Omental fat pad (tissue), 4 donors: ENCODE results near the gene MAP3K4. TPM values are rescaled to one million over a fixed set of nuclear protein-coding genes. Genes with fewer than 3 reads are reported as not detected.
A peak's percentile ranks its signal among the peaks of the same experiment; 100 is the strongest.

ENCODE experiments used
- ATAC-seq: fragments of 150-250 bp; one replicate; pipeline ENCODE4 v1.9.1; 2016; ENCODE audit warnings: mild to moderate bottlenecking, moderate library complexity; ENCODE audit not compliant: low FRiP score
- DNase-seq: peaks from one replicate; pipeline ENCODE4 v3.0.0-alpha.2; 2019; ENCODE audit warnings: low spot score
- CTCF ChIP-seq, 3 donors: fragments of 450-650 bp; IDR thresholded peaks; one replicate each; pipeline ENCODE4 v1.5.1; 2016 to 2017; ENCODE audit warnings: antibody characterized with exemption in 3 of 3, mild to moderate bottlenecking in 3 of 3, moderate library complexity in 2 of 3
- total RNA-seq, 4 donors: library from RNA; depleted of rRNA; stranded (reverse); fragments of >200 nt; gene quantifications; one replicate each; pipeline ENCODE4 v1.1.0, GENCODE V29; 2016

MAP3K4 gene
- total RNA-seq, 4 donors from 2014 or later, result 18.9 to 33.6 (median 25.0) TPM

GRCh38 chr6:160986851-160987250 lies 4.7 kb upstream of the MAP3K4 start:
- no peak for ATAC-seq
- TF ChIP-seq CTCF (IDR thresholded peaks at IDR 0.05), result no peak
- no peak for DNase-seq

GRCh38 chr6:160987265-160987664 lies 4.3 kb upstream of the MAP3K4 start:
- TF ChIP-seq CTCF (IDR thresholded peaks at IDR 0.05), result no peak
- ATAC-seq (no peak), DNase-seq (no peak)

DNA sequence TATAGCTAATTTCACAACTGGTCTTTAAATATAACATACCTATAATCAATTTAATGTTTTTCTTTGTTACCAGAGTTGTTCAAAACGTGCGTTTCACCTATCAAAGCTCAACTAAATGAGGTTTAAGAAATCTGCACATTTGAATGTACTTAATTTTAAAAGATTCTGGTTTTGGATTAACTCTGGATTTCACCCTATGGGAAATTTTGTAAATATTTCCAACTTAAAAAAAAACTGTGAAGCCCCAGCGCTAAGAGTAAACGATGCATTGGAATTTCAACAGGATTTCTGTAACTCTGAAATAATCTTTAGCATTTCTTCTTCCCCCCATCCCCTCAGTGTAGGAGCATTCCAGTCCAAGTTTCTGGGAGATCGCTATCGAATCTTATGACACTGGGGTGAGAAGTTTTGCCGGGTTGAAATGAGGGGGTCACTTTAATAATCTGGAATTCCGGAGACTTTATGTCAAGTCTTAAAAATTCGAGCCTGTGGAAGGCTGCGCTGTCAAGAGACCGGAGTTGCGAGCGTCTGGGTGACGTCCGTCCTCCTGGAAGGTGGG lies 643 bp upstream of the MAP3K4 start:
- TF ChIP-seq CTCF (IDR thresholded peaks at IDR 0.05), result no peak
- ATAC-seq (no peak), DNase-seq (no peak)

GRCh38 chr6:160992061-160992979 lies 751 bp downstream of the MAP3K4 start:
- TF ChIP-seq CTCF (IDR thresholded peaks at IDR 0.05), result no peak
- DNase-seq (no peak), ATAC-seq (peak; percentile 48)

GRCh38 chr6:160992980-160993314 lies 1.4 kb downstream of the MAP3K4 start:
- no peak for TF ChIP-seq CTCF (IDR thresholded peaks at IDR 0.05)
- ATAC-seq, result no peak
- no peak for DNase-seq

GRCh38 chr6:160995271-160995670 lies 3.7 kb downstream of the MAP3K4 start:
- no peak for TF ChIP-seq CTCF (IDR thresholded peaks at IDR 0.05)
- ATAC-seq (no peak), DNase-seq (no peak)

DNA sequence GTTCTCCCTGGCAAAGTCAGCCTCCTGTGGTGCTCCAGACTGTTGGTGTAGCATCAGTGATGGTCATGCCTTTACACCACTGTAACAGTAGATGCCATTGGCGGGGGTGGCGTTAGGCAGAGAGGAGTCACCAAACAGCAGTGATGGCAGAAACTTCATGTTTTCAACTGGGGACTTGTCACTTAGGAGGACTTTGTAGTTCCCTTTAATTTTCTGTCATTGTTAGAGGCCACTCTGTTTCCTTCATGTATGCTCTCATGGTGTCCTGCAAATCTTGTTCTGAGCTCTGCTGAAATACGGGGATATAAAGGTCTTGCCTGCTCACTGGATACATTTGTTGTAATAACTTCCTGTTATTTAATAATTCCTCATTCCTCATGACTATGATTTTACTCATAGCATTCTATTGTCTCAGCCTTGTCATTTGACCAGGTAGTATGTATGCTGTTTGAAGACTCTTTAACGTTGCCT lies 4.6 kb downstream of the MAP3K4 start:
- no peak for ATAC-seq
- TF ChIP-seq CTCF (IDR thresholded peaks at IDR 0.05), result no peak
- no peak for DNase-seq
